ENCODE results near the gene DNAJB1. TPM values are rescaled to one million over a fixed set of nuclear protein-coding genes. Genes with fewer than 3 reads are reported as not detected.

The DNAJB1 gene
- total RNA-seq, 1 experiment from 2014 or later: 149 TPM

Small RNA genes lying within 50 kb of the gene (microRNA-seq; reads per million reads assigned to microRNA genes)
- gene MIR639 (ENCODE audit: unreplicated experiment): not detected

Other genes starting within 250 kb of the DNAJB1 start
- 109 TPM for gene ADGRE5, start 137.0 kb downstream of the DNAJB1 start, total RNA-seq (2021; ENCODE audit: unreplicated experiment)
- gene DDX39A, start 99.1 kb downstream of the DNAJB1 start, total RNA-seq (2021; ENCODE audit: unreplicated experiment): 117 TPM
- gene PKN1, start 85.1 kb downstream of the DNAJB1 start, total RNA-seq (2021; ENCODE audit: unreplicated experiment): 205 TPM
- gene PTGER1, start 43.0 kb downstream of the DNAJB1 start, total RNA-seq (2021; ENCODE audit: unreplicated experiment): 2.2 TPM
- gene GIPC1, start 22.3 kb downstream of the DNAJB1 start, total RNA-seq (2021; ENCODE audit: unreplicated experiment): 160 TPM
- 233 TPM for gene TECR, start 11.2 kb upstream of the DNAJB1 start, total RNA-seq (2021; ENCODE audit: unreplicated experiment)
- 180 TPM for gene NDUFB7, start 53.7 kb upstream of the DNAJB1 start, total RNA-seq (2021; ENCODE audit: unreplicated experiment)
- gene CLEC17A, start 64.7 kb upstream of the DNAJB1 start, total RNA-seq (2021; ENCODE audit: unreplicated experiment): not detected
- gene ADGRE3, start 156.4 kb upstream of the DNAJB1 start, total RNA-seq (2021; ENCODE audit: unreplicated experiment): not detected
- gene ZNF333, start 171.7 kb upstream of the DNAJB1 start, total RNA-seq (2021; ENCODE audit: unreplicated experiment): 9.2 TPM

All from Panc1 (cell line).